ENCODE data around the gene CCDC175.

Gene CCDC175

DNA sequence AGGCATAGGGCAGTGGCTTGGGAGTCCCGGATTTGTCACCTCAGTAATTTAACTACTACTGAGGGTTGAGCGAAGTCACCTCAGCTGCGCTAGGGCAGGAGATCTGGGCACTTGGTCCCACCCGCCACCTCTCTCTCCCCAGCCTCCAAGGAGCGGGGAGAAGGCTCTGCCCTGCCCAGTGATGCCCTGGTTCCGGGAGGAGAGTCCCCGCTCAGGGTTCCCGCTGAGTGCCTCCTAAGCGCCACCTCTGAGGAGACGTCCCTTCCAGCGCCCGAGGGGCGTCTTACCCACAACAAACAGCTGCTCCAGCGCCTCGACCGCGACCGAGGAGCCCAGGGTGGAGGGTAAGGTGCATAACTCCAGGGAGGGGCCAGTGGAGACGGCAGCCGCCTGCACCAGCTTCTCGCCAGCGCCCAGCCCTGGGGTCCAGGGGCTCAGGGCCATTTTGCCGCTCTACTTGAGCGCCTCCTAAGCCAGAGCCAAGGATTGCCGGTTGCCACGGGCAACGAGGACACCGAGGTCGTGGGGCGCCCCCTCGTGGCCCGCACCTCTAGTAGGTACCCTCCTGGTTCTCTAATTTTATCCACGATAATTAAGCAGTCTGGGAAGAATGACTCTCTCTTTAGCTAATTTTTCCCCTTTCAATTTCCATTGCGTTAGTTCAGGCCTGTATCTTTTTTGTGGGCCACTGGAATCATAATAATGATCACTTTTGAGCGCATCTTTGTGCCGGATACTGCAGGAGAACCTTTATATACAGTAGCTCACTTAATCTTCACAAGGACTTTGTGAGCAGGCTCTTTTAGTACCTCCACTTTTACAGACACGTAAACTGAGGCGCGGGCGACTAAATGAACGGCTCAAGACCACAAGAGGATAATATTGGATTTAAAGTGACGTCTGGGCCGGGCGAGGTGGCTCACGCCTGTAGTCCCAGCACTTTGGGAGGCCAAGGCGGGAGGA lies at the start of gene CCDC175:
CCDC175 (minus strand) TSS at position 481 of the 963 bp plus-strand sequence; CDS start at position 444, 37 bp downstream.
- peak; percentile 68 for DNase-seq

DNA sequence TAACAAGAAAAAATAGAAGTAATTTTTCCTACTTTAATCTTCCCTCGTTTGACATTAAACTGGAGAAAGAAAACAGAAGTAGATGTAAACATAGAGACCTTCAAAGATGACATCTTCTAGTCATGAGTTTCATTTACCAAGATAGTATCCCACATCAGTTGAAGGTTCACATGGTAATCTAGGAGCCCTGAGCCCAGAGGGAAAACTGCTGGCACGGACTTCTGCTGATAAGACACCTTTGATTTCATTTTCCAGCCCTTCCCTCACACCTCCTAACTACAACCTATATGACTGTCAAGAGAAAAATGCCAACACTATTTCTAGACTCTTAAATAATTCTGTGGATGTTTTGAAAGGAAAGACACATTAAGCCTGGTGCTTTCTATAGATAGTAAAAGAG lies 46.0 kb upstream of the CCDC175 start:
- no peak for DNase-seq

DNA sequence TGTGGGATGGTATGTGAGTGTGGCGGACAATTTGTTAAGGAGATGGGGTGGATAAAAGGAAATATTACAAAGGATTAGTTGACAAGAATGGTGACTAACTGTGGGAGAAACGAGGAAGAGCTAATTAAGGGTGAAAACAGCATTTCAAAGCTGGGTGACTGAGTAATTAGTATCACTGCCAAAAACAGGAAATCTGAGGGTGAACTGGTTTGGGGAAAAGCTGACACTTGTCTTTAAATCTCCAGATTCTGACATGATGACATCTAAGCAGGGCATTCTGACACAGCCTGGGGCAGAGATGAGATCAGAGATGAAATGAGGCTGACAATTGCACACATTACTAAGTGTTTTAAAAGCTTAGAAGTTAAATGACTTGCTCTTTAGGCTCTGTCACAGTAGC lies 42.4 kb upstream of the CCDC175 start:
- DNase-seq = no peak

DNA sequence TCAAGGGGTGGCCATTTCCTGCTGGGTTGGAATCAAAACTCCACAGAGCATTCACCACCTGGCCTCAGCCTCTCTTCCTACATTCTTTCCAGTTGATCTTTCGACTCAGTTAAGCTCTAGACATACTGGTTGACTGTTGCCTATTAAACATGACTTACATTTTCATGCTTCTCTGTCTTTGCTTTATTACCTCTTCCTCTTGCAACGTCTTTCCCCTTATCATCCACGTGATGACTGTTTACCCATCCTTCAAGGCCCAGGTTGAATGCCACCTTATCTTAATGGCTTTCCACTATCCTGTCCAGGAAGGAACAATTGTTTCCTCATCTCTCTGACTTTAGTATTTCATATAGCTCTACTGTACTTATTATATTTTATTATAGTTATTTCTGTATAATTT lies 24.4 kb upstream of the CCDC175 start:
- no peak for DNase-seq

DNA sequence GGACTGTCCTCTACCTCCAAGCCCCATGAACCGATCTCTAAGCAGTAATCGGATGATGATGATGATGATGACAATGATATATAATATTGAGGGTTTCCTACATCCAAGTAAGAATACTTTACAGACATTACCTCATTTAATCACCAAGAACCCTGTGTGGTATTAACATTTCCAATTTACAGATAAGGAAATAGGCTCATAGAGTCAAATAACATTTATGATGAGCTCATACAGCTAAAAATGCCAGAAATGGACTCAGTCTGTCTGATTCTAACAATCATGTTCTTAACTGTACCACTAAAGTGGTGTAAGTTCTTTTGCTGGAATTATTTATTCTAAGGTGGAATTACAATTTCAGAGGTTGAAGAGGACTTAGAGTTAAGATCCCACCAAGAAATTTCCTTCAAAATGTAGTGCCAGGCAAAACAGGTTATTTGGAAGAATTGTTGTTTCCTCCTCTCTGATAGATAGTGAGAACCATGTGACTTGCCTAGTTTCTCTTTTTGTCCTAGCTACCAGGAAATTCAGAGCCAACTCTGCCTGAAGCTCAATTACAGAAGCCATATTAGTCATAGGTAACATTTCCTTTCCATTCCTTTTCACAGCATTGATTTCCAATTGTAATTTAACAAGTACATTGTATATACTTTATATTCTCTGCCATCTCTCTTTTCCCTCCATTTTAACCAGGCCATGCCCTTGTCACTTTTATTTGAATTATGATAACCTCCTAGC lies 23.8 kb upstream of the CCDC175 start:
- no peak for DNase-seq

DNA sequence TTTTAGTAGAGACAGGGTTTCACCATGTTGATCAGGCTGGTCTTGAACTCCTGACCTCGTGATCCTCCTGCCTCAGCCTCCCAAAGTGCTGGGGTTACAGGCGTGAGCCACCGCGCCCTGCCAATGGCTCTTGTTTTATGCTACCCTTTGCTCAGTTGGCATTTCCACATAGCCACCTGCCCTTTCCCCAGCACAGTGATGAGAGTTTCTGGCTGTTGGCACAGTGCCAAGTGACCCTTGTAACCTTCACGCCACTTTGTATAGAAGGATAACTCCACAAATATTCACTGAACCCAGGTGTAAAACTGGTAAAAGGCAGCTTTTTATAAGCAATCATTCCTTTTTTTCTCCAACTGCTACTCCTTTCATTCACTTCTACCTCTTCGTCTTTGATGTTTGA lies 18.5 kb upstream of the CCDC175 start:
- DNase-seq = no peak

DNA sequence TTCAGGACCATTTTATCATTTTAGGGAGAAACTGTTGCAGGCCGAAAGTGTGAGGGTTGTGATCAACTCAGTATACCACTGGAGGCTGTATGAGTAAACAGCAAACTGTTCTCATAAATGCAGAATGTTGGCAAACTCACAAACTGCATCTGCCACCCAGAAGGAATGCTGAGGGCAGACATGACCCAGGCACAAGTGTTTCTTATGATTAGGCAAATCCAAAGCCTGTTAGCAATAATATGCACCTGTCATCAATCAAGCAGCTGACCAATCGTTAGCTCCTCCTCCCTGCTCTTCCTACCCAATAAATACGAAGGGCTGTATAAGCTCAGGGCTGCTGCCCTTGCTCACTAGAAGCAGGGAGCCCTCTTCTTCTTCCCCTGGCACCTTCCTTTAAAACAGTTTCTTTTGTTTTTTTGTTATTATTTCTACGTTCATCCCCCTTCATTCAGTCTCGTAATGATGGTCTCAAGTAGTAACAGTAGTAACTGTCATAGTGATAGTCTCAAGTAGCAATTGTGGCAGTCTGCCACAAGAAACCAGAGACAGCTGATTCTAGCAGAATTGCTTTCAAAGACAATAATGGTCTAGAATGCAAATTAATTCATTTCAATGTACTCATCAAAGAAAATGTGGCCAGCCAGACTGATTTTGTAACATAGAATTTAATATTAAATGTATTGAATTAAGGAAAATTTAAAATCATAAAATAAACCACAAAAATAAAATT lies 15.2 kb upstream of the CCDC175 start:
- DNase-seq = no peak

DNA sequence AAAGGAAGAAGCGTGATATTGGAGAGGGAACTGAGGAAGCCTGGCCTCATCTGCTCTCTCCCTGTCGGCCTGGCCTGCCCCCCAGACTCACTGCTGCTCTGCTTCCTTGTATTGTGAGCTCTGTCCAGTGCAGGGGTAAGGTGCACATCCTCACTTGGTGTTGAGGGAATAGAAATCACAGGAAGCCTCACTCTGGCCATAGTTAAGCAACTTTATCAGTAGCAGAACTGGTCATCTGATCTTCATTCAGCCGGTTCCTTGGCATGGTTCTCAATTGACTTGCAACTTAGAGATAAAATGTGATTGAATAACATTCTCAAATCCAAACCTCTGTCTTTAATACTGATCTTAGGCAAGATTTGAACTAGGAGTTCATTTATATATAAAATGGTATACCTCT lies 11.5 kb upstream of the CCDC175 start:
- DNase-seq = no peak

DNA sequence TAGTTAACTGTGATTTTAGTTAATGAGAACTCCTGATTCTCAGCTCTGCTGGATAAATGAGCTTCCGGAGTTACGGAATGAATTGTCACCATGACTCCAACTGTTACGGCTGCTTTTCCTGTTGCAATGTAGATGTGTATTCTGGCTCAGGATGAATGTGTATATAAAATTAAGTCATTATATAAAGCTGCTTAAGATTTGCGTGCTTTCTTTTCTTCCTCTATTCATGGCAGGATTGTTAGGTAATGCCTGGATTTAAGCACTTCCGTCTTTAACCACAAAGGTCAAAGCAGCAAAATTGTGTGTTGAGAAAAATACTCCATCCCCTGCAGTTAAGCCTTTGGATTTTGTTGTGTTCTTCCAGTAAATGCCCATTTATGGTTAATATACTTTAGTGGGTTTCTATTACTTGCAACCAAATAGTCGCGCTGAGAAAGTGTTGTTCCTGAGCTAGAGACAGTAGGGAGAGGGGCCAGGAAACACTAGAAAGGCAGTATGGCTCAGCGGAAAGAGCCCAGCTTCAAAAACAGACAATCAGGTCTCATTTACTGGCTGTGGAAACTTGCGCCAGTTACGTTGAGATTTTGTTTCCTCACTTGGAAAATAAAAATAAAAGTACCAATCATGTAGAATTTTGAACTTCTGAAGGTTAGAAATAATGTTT lies 9.4 kb upstream of the CCDC175 start:
- DNase-seq = peak; percentile 42

DNA sequence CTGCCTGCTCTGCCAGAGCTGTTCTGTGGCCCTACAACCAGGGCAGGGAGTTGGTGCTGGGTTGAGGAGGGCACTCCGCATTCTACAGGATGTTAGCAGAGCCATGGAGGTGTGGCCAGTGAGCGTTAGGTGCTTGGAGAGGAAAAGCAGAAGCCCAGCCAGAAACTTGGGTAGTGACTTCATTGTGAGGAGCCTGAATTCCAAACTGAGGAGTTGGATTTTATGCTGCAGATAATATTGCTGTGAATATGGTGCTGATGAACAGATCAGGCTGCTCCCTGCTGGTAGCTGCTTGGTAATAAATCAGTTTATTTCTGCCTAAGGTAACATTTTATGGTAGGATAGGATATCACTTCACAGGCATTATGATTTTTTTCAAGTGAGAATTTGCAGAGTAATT lies 7.1 kb upstream of the CCDC175 start:
- peak; percentile 17 for DNase-seq

DNA sequence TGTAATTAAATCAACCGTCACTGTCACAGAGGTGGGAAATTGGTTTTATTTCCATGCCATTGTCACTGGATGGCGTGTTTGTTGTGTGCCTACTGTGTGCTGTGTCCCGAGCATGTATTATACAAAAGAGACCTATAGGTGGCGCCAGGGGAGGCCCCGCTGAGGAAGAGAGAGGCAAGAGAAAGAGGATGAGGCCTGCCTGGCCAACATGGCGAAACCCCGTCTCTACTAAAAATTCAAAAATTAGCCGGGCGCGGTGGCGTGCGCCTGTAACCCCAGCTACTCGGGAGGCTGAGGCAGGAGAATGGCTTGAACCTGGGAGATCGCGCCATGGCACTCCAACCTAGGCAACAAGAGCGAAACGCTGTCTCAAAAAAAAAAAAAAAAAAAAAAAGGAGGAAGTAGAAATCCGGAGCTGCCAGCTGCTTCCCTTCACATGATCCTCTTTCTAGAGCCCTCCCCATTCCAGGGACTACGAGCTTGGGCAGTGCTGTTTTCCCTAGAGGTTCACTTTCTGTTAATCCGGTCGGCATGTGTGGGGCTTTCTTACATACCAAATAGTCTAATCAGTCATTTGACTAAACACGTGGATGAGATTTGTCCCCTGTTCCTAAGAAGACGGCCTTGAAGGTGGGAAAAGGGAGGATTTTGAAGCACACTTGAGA lies 6.4 kb upstream of the CCDC175 start:
- no peak for DNase-seq

DNA sequence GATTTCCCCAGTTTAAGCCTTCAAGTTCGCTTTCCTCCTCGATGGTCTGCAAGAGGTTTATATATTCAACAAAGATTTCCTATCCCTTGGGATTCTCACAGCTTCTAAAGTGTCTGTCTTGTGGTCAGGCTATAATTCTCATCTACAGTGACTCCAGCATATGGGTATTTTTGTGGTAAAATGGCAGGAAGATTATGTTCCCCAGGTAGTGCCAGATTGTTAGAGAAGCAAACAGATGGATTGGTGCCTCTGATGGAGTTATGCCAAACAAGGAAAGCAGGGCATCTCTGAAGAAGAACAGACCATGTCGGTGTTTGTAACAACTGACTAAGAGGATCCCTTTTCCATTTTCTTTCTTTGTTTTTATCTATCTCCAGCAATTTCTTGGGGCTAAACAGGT lies 5.5 kb upstream of the CCDC175 start:
- DNase-seq = no peak

DNA sequence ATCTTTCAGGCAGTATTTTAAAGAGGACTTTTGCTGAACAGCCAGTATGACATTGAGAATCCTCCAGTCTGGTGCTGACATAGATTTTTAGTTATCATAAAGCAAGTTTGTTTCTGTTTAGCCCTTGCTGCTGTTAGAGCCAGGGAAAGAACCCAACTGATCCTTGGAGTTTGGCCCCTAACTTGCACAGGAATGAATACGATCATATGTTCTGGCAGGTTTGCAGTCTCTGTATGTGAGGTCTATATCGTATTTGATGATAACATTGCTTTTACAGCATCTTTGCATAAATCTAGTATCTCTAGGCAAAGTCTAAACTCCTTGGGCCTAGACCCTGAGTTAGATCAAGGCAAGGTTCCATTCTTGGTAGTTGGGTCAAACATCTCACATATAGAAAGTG lies 4.3 kb upstream of the CCDC175 start:
- no peak for DNase-seq

DNA sequence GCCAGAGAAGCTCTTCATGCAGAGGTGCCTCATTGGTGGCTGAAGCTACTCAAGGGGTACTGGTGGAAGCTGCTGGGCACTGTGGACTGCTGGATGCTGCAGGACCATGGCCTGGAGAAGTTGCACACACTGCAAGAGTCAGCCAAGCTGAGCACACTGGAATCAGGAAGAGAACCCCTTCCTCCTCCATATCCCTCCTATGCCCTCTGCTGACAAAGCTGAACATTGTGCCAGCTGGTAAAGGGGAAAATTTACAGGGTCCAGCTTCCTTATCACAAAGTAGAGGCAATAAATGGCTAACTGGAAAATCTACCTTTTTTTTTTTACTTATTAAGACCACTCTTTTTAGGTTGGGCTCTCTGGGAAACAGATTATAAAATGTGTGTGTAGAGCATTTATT lies 6.5 kb downstream of the CCDC175 start:
- DNase-seq = no peak

DNA sequence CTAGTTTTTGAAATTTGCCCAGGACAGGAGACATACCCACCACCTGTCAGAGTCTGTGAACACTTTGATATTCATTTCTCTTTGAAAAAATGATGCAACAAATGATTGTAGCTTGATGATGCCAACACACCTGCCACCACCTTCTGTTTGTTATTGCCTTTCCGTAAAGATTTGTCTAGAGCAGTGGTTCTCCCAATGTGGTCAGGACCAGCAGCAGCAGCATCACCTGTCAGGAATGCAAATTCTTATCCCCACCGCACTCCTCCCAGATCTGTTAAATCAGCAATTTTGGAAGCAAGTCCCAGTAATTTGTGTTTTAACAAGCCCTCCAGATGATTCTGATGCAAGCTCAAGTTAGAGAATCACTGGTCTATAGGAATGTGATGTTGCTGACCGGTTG lies 9.9 kb downstream of the CCDC175 start:
- no peak for DNase-seq

DNA sequence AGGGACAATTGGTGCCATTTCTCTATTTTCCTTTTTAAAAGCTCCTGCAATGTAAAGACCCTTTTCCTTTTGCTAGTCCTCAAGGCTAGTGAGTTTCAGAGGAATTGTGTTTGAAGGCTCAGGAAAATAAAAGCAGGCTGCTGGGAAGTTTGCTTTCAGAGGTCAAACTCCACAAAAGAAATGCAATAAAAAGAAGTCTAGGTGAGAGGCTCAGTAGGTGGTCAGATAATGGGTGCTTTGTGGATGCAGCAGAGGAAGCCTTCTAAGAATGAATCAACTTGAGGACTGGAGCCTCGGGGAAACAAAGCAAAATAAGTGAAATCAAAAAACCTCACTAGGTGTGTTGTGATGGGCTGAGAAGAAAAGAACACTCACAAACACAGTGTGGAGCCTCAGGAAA lies 10.3 kb downstream of the CCDC175 start:
- no peak for DNase-seq

DNA sequence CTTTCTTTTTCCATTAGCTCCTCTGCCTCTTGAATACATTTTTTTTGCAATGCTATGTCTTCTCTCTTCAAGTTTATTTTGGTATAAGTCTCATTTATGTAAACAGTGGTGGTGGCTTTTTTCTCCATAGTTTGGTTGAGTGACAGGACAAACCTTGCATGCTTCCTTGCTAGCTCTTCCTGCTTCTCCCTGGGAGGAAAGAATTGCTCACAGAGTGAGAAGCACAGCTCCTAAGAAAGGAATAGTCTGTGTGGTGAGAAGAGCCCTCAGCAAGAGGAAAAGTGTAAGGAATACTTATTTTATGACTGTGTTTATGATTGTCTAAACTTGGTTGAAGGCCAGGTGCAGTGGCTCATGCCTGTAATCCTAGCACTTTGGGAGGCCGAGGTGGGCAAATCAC lies 11.5 kb downstream of the CCDC175 start:
- no peak for DNase-seq

DNA sequence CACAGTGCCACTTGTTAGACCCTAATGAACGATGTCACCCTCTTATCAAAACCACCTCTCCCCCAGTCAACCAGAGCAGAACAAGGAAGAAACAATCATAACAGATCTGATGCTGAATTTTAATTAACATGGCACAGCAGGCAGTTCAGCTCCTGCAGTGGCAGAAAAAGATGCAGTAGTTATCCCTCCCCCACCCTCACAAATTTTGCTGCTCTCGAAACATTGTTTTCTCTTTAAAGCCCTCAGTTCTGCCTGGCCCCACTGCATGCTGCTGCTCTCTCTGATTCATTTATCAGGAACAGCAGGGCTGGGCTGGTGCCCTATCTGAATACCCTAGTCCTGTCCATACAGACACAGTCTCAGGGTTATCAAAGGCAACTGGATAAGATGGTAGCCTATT lies 12.2 kb downstream of the CCDC175 start:
- DNase-seq = no peak

DNA sequence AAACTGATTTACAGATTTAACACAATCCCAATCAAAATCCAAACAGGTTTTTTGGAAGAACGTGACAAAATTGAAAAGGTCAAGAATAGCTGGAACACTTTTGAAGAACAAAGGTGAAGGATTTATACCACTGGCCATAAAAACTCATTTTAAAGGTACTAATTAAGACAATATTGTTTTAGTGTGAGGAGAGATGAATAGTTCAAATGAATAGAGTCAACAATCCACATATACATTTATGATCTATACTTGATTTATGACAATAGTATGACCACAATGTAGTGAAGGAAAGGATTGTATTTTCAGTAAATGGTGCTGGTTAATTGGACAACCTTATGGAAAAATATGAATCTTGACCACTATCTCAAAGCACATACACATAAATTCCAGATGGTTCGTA lies 29.3 kb downstream of the CCDC175 start:
- no peak for DNase-seq

DNA sequence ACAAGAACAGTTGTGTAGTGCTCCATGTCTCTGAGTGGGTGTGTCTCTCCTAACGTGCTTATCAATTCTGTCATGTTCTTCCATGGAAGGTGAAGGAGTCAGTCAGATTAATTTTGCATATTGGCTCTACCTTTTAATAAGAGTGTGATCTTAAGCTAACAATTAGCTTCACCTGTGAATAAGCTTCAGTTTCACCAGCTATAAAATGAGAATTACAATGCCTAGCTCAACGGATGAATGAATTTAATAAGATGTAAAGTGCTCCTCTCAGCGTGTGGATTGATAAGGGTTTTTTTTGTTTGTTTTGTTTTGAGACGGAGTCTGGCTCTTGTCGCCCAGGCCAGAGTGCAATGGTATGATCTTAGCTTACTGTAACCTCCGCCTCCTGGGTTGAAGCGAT lies 32.7 kb downstream of the CCDC175 start:
- DNase-seq = no peak

DNA sequence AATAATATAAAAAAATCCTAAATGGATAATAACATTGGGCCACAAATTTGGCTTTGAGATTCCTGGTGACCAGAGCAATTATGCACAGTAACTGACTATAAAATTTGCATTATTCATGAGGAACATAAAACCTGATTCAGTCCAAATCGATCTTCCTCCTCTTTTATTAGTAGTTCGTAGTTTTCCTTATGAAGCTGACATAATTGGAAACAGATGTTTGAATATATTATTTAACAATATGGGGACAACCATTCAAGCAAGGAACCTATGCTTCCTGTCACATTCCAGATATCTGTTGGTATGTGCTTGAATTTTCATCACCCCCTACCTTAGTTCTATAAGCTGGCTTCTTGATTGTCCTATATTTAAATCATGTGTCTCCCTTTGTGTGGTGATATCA lies 34.9 kb downstream of the CCDC175 start:
- DNase-seq = no peak

DNA sequence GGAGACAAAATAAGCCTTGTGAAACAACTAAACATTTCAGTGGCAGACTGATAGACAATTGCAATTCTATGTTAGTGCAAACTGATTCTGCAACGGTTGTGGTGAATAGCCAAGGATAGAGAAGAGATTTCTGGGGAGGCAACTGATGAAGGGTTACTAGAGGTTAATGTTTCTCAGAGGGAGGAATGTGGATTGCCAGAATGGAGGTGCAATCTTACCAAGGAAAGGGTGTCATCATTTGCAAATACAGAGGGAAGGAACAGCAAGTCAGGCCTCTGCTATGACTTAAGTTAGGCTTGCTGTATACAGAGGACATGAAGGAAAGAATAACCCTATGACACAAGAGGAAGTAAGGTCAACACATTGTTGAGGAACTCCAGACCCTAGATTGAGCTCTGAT lies 35.8 kb downstream of the CCDC175 start:
- DNase-seq = no peak

Data from fibroblast of skin of right quadriceps (primary cell).